IMR-90 (cell line): Measurements from ENCODE around the gene YEATS4.

Experiments used
- FOS ChIP-seq: fragments of 150-350 bp; IDR thresholded peaks from 2 replicates; pipeline ENCODE4 v1.6.1; 2016; ENCODE audit warnings: low read depth, low read length
- MAFK ChIP-seq: IDR thresholded peaks from 2 replicates; pipeline ENCODE4 v1.6.1; 2012; ENCODE audit warnings: low read depth, low read length, improper control_type of control experiment
- POLR2A ChIP-seq: IDR thresholded peaks from 2 replicates; pipeline ENCODE4 v1.6.1; 2012; ENCODE audit warnings: mild to moderate bottlenecking, low read depth, low read length
- TF ChIP-seq, protein P1 (sequence below): fragments of 150-350 bp; IDR thresholded peaks from 2 replicates; pipeline ENCODE4 v1.6.1; 2016; ENCODE audit warnings: low read depth, mild to moderate bottlenecking, low read length, moderate library complexity, borderline replicate concordance
- TF ChIP-seq, protein P2 (sequence below): conservative IDR thresholded peaks from 2 replicates; pipeline ENCODE4 v1.5.1; 2012; ENCODE audit warnings: mild to moderate bottlenecking, low read depth, low read length, improper control_type of control experiment

DNA sequence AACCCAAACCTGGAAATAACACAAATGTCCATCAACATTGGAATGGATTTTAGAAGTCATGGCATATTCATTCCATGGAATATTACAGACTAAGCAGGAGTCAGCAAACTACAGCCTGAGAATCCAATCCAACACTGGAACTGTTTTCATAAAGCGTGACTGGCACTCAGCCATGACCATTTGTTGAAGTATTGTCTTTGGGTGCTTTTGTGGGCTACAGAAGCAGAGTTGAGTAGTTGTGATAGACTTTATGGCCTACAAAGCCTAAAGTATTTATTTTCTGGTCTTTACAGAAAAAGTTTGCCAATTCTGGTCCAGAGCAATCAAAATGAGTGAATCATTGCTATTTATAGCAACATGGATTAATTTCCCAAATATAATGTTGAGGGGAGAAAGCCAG is 76.1 kb downstream of the YEATS4 start:
- TF ChIP-seq MAFK (no peak), FOS (no peak), POLR2A (no peak)
- TF ChIP-seq, protein P1, sequence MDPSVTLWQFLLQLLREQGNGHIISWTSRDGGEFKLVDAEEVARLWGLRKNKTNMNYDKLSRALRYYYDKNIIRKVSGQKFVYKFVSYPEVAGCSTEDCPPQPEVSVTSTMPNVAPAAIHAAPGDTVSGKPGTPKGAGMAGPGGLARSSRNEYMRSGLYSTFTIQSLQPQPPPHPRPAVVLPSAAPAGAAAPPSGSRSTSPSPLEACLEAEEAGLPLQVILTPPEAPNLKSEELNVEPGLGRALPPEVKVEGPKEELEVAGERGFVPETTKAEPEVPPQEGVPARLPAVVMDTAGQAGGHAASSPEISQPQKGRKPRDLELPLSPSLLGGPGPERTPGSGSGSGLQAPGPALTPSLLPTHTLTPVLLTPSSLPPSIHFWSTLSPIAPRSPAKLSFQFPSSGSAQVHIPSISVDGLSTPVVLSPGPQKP = no peak
- TF ChIP-seq, protein P2, sequence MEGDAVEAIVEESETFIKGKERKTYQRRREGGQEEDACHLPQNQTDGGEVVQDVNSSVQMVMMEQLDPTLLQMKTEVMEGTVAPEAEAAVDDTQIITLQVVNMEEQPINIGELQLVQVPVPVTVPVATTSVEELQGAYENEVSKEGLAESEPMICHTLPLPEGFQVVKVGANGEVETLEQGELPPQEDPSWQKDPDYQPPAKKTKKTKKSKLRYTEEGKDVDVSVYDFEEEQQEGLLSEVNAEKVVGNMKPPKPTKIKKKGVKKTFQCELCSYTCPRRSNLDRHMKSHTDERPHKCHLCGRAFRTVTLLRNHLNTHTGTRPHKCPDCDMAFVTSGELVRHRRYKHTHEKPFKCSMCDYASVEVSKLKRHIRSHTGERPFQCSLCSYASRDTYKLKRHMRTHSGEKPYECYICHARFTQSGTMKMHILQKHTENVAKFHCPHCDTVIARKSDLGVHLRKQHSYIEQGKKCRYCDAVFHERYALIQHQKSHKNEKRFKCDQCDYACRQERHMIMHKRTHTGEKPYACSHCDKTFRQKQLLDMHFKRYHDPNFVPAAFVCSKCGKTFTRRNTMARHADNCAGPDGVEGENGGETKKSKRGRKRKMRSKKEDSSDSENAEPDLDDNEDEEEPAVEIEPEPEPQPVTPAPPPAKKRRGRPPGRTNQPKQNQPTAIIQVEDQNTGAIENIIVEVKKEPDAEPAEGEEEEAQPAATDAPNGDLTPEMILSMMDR = no peak
